Calu3 (cell line): ENCODE data around the gene CMTM3. TPM values are rescaled to one million over a fixed set of nuclear protein-coding genes. Genes with fewer than 3 reads are reported as not detected.
A peak's percentile ranks its signal among the peaks of the same experiment; 100 is the strongest.

Source experiments
- BruUV-seq: library from RNA; stranded (reverse); fragments of 400-500 nt; replicated peaks from 2 replicates; lab custom pipeline; 2021; lab: Mats Ljungman, UMichigan
- CTCF ChIA-PET: fragments of 300-600 bp; sonication (Branson Sonifier 250); formaldehyde crosslinking; loops from one replicate; lab custom pipeline; 2022; ENCODE audit warnings: antibody characterized with exemption; lab: Charles Lee
- DNase-seq: peaks from one replicate; pipeline ENCODE4 v3.0.0; 2022
- H3K27ac Mint-ChIP-seq: one replicate; pipeline ENCODE4 v1.8.0; 2022; ENCODE audit warnings: mixed read lengths; ENCODE audit not compliant: unreplicated experiment
- H3K27me3 Mint-ChIP-seq: one replicate; pipeline ENCODE4 v1.8.0; 2022; ENCODE audit warnings: mixed read lengths; ENCODE audit not compliant: unreplicated experiment
- H3K36me3 Mint-ChIP-seq: one replicate; pipeline ENCODE4 v1.8.0; 2022; ENCODE audit warnings: mild to moderate bottlenecking, moderate library complexity, mixed read lengths; ENCODE audit not compliant: insufficient read depth, unreplicated experiment
- H3K4me1 Mint-ChIP-seq: one replicate; pipeline ENCODE4 v1.8.0; 2022; ENCODE audit warnings: mild to moderate bottlenecking, low read depth, mixed read lengths; ENCODE audit not compliant: unreplicated experiment
- H3K4me3 Mint-ChIP-seq: one replicate; pipeline ENCODE4 v1.8.0; 2022; ENCODE audit warnings: mild to moderate bottlenecking, low read depth, moderate library complexity, mixed read lengths; ENCODE audit not compliant: unreplicated experiment
- H3K9me3 Mint-ChIP-seq: one replicate; pipeline ENCODE4 v1.8.0; 2022; ENCODE audit warnings: low read depth, mixed read lengths; ENCODE audit not compliant: unreplicated experiment
- CTCF ChIP-seq: fragments of 200-600 bp; IDR thresholded peaks from one replicate; pipeline ENCODE4 v1.8.0; 2022; ENCODE audit warnings: antibody characterized with exemption; ENCODE audit not compliant: unreplicated experiment
- intact Hi-C: fragments of 100-400 bp; cut with micrococcal nuclease; formaldehyde crosslinking; loops from one replicate; pipeline ENCODE4 v1.10.0; 2022; ENCODE audit not compliant: unreplicated experiment
- total RNA-seq: library from RNA; stranded (reverse); gene quantifications from 2 replicates; pipeline ENCODE4 v1.2.3, GENCODE V29; 2022

Gene CMTM3
- total RNA-seq, 1 experiment from 2014 or later = 33.6 TPM

GRCh38 chr16:66636199-66636598, 31.7 kb downstream of the CMTM3 start:
- Mint-ChIP-seq H3K4me1 (peaks cover 19% of the 10 kb centered on the region), H3K27me3 (no peaks in the 10 kb centered on the region), H3K4me3 (no peak overlapping the region), H3K36me3 (peaks cover 14% of the 10 kb centered on the region), H3K9me3 (no peaks in the 10 kb centered on the region), H3K27ac (no peak overlapping the region)
- CTCF ChIA-PET = no interaction called here
- BruUV-seq = no TSS peak
- no peak for TF ChIP-seq CTCF
- intact Hi-C loops = no loop called here
- DNase-seq = no peak

- no peak for TF ChIP-seq CTCF
- peaks cover 19% of the 10 kb centered on the region for H3K4me1 Mint-ChIP-seq
- intact Hi-C loops = no loop called here
- no peak overlapping the region for H3K4me3 Mint-ChIP-seq
- no peaks in the 10 kb centered on the region for H3K9me3 Mint-ChIP-seq
- H3K27me3 Mint-ChIP-seq = no peaks in the 10 kb centered on the region
- BruUV-seq = no TSS peak
- H3K36me3 Mint-ChIP-seq = peaks cover 7% of the 10 kb centered on the region
- H3K27ac Mint-ChIP-seq = no peak overlapping the region
- DNase-seq = no peak
- CTCF ChIA-PET = no interaction called here
Observed at GRCh38 chr16:66637806-66638205, 33.3 kb downstream of the CMTM3 start.

GRCh38 chr16:66639091-66639885, 34.8 kb downstream of the CMTM3 start:
- H3K36me3 Mint-ChIP-seq = peaks cover 7% of the 10 kb centered on the region
- no peaks in the 10 kb centered on the region for H3K27me3 Mint-ChIP-seq
- H3K27ac Mint-ChIP-seq = peak overlapping the region; percentile 57
- BruUV-seq = no TSS peak
- H3K4me1 Mint-ChIP-seq = peaks cover 19% of the 10 kb centered on the region
- CTCF ChIA-PET = interaction anchor here (1.4 kb wide), 1 partner anchor 12 kb away, joined by 5 read pairs; no protein-coding TSS in a partner anchor
- no peak overlapping the region for H3K4me3 Mint-ChIP-seq
- no peak for TF ChIP-seq CTCF
- intact Hi-C loops = no loop called here
- H3K9me3 Mint-ChIP-seq = no peaks in the 10 kb centered on the region
- no peak for DNase-seq

- no peaks in the 10 kb centered on the region for H3K9me3 Mint-ChIP-seq
- CTCF ChIA-PET = no interaction called here
- H3K27me3 Mint-ChIP-seq = no peaks in the 10 kb centered on the region
- no peak overlapping the region for H3K4me3 Mint-ChIP-seq
- no peak for TF ChIP-seq CTCF
- no TSS peak for BruUV-seq
- intact Hi-C loops = no loop called here
- H3K4me1 Mint-ChIP-seq = peaks cover 19% of the 10 kb centered on the region
- no peak for DNase-seq
- H3K27ac Mint-ChIP-seq = no peak overlapping the region
- peaks cover 7% of the 10 kb centered on the region for H3K36me3 Mint-ChIP-seq
Observed at GRCh38 chr16:66640724-66641314, 36.3 kb downstream of the CMTM3 start.
